ENCODE measurements around the gene ZNF784.

Gene ZNF784

DNA sequence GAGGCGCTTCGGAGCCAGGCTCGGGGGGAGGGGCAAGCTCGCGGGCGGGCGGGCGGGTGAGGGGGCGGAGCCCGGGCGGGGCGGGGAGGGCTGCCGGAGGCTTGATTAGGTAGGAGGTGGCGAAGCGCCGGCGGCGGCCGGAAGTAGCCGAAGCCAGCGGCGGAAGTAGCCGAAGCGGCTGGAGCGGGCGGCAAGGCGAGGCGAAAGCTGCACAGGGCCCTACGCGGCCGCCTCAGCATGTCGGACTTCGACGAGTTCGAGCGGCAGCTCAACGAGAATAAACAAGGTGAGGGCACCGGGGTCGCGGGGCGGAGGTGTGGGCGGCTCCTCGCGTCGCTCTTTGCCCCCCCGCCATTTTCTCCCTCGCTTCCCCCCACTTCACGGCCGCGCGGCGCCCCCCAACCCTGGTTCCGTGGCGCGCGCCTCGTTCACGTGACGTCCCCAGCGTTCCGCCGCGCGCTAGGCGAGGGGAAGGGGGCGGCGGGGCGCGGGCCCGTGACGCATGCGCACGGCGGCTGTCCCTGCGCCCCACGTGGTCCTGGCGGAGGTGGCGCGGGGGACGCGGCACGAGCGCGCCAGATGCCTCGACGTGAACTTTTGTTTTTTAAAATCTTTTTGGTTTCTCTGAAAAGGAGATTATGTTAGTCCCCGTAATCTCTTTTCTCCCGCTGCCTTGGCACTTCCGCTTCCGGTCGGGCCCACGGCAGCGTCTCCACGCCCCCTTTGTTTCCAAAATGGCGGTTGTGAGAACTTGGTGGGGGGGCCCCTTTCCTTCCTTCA is 30.7 kb upstream of the ZNF784 start, which contains the start of gene U2AF2:
Gene U2AF2, plus strand, starts transcription at position 168 of the 780 bp plus-strand sequence. Its CDS starts 70 bp downstream, at position 238.
- Histone ChIP-seq H3K9me3 (replicated peaks; ENCODE audit: low read length) (no peaks in the 10 kb centered on the region), H3K27me3 (ENCODE audit: control insufficient read depth, insufficient read depth, low read length) (no peaks in the 10 kb centered on the region), H3K36me3 (ENCODE audit: insufficient read depth, low read length) (peaks cover 20% of the 10 kb centered on the region), H3K4me3 (ENCODE audit: low read length) (peak within 1 kb of the TSS; percentile 93), H3K4me2 (ENCODE audit: low read length) (peak within 1 kb of the TSS; percentile 98), H3K4me1 (ENCODE audit: control insufficient read depth, insufficient read depth, low read length) (peaks cover 28% of the 10 kb centered on the region), H3K9ac (ENCODE audit: low read depth, low read length) (peak within 1 kb of the TSS; percentile 99)

DNA sequence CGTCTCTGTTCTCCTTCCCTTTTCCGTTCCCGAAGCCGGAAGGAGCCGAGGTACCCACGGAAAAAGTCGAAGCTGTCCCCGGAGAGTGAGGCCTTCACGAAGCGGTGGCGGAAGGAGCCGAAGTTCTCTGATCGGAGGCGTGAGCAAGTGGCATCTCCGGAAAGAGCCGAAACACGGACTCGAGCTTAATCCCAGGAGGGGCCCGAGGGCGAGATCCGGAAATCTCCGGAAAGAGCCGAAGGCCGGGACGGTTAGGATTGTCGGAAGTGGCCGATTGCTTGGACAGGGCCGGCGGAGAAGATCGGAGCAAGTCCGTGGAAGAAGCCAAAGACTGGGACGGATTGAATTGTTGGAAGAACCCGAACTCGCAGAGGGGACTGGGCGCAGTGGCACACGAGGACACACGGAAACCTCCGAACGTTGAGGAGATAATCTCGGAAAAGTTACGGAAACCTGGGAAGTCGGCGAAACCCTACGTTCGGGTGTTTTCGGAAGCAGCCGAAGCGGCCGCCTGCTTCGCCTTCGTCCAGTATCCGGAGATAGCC is 30.0 kb upstream of the ZNF784 start:
- Histone ChIP-seq H3K36me3 (ENCODE audit: insufficient read depth, low read length) (peaks cover 16% of the 10 kb centered on the region), H3K4me3 (ENCODE audit: low read length) (peak overlapping the region; percentile 93), H3K4me1 (ENCODE audit: control insufficient read depth, insufficient read depth, low read length) (peaks cover 29% of the 10 kb centered on the region)

DNA sequence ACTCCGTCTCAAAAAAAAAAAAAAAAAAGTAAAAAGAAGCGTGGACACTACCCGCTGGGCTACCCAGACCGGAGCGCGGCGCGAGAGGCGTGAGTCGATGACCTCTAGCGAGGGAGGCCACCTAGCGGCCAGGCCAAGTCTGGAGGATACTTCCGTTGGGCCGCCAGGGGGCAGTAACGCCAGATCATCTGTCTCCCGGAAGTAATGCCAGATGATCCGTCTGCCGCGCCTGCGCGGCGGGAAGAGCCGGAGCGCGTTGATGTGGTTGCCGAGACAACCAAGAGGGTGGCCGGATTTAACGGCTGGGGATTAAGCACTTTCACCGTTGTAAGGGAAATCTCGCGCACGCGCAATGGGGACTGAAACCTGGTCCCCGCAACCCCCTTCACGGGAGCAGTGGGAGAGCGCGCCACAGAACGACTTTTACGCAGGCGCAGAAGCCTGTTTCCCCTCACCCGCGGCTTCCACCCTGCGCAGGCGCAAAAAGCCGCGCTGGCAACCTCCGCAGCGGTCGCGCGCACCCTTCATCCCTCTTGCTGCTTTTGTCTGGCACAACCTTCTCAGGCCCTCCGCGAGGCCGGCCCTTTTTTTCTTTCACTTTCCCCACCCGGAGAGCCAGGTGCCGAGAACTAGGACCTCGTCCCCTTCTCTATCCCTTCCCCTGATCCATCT is 29.4 kb upstream of the ZNF784 start:
- Histone ChIP-seq H3K4me1 (ENCODE audit: control insufficient read depth, insufficient read depth, low read length) (peaks cover 32% of the 10 kb centered on the region), H3K27me3 (ENCODE audit: control insufficient read depth, insufficient read depth, low read length) (no peaks in the 10 kb centered on the region), H3K36me3 (ENCODE audit: insufficient read depth, low read length) (peaks cover 12% of the 10 kb centered on the region), H3K9me3 (replicated peaks; ENCODE audit: low read length) (no peaks in the 10 kb centered on the region), H3K4me2 (ENCODE audit: low read length) (peak overlapping the region; percentile 98), H3K4me3 (ENCODE audit: low read length) (peak overlapping the region; percentile 93), H3K9ac (ENCODE audit: low read depth, low read length) (peak overlapping the region; percentile 99)

More for the DNA sequence above, 30.0 kb upstream of the ZNF784 start:
- H3K4me2 ChIP-seq (ENCODE audit: low read length) = peak overlapping the region; percentile 98
- H3K9me3 ChIP-seq (replicated peaks; ENCODE audit: low read length) = no peaks in the 10 kb centered on the region
- H3K9ac ChIP-seq (ENCODE audit: low read depth, low read length) = peak overlapping the region; percentile 99
- no peaks in the 10 kb centered on the region for H3K27me3 ChIP-seq (ENCODE audit: control insufficient read depth, insufficient read depth, low read length)

GRCh38 chr19:55652311-55653128 is 28.2 kb upstream of the ZNF784 start:
- no peaks in the 10 kb centered on the region for H3K27me3 ChIP-seq (ENCODE audit: control insufficient read depth, insufficient read depth, low read length)
- H3K4me1 ChIP-seq (ENCODE audit: control insufficient read depth, insufficient read depth, low read length) = peaks cover 26% of the 10 kb centered on the region
- H3K36me3 ChIP-seq (ENCODE audit: insufficient read depth, low read length) = peaks cover 9% of the 10 kb centered on the region
- no peak overlapping the region for H3K4me2 ChIP-seq (ENCODE audit: low read length)
- no peaks in the 10 kb centered on the region for H3K9me3 ChIP-seq (replicated peaks; ENCODE audit: low read length)
- H3K4me3 ChIP-seq (ENCODE audit: low read length) = no peak overlapping the region
- H3K9ac ChIP-seq (ENCODE audit: low read depth, low read length) = no peak overlapping the region

DNA sequence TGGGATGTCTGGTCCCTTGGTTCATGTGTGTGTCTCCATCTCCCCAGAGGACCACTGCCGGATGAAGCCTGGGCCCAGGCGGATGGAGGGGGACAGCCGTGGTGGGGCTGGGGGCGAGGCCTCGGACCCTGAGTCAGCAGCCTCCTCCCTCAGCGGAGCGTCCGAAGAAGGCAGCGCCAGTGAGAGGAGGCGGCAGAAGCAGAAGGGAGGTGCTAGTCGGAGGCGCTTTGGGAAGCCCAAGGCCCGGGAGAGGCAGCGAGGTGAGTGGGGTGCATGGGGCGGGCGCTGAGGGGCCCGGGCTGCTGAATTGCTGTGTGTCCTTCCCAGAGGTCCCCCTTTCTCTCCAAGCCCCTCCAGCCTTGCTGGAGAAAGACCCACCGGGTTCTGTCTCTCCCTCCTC is 26.9 kb upstream of the ZNF784 start:
- Histone ChIP-seq H3K36me3 (ENCODE audit: insufficient read depth, low read length) (peaks cover 9% of the 10 kb centered on the region), H3K9me3 (replicated peaks; ENCODE audit: low read length) (no peaks in the 10 kb centered on the region), H3K4me2 (ENCODE audit: low read length) (no peak overlapping the region), H3K27me3 (ENCODE audit: control insufficient read depth, insufficient read depth, low read length) (no peaks in the 10 kb centered on the region), H3K4me3 (ENCODE audit: low read length) (no peak overlapping the region), H3K9ac (ENCODE audit: low read depth, low read length) (no peak overlapping the region), H3K4me1 (ENCODE audit: control insufficient read depth, insufficient read depth, low read length) (peaks cover 20% of the 10 kb centered on the region)

- Histone ChIP-seq H3K9me3 (replicated peaks; ENCODE audit: low read length) (no peaks in the 10 kb centered on the region), H3K9ac (ENCODE audit: low read depth, low read length) (no peak overlapping the region), H3K4me3 (ENCODE audit: low read length) (no peak overlapping the region), H3K4me1 (ENCODE audit: control insufficient read depth, insufficient read depth, low read length) (peaks cover 18% of the 10 kb centered on the region), H3K27me3 (ENCODE audit: control insufficient read depth, insufficient read depth, low read length) (no peaks in the 10 kb centered on the region), H3K4me2 (ENCODE audit: low read length) (no peak overlapping the region), H3K36me3 (ENCODE audit: insufficient read depth, low read length) (peaks cover 9% of the 10 kb centered on the region)
These were observed 26.4 kb upstream of the ZNF784 start for GRCh38 chr19:55650602-55651230.

- Histone ChIP-seq H3K4me1 (ENCODE audit: control insufficient read depth, insufficient read depth, low read length) (peaks cover 22% of the 10 kb centered on the region), H3K27me3 (ENCODE audit: control insufficient read depth, insufficient read depth, low read length) (no peaks in the 10 kb centered on the region), H3K36me3 (ENCODE audit: insufficient read depth, low read length) (peaks cover 14% of the 10 kb centered on the region), H3K4me3 (ENCODE audit: low read length) (no peak overlapping the region), H3K9ac (ENCODE audit: low read depth, low read length) (no peak overlapping the region), H3K9me3 (replicated peaks; ENCODE audit: low read length) (no peaks in the 10 kb centered on the region), H3K4me2 (ENCODE audit: low read length) (no peak overlapping the region)
These were observed 25.8 kb upstream of the ZNF784 start for GRCh38 chr19:55650126-55650557.

- H3K36me3 ChIP-seq (ENCODE audit: insufficient read depth, low read length) = peaks cover 21% of the 10 kb centered on the region
- peaks cover 28% of the 10 kb centered on the region for H3K4me1 ChIP-seq (ENCODE audit: control insufficient read depth, insufficient read depth, low read length)
- H3K27me3 ChIP-seq (ENCODE audit: control insufficient read depth, insufficient read depth, low read length) = no peaks in the 10 kb centered on the region
- peak overlapping the region; percentile 86 for H3K9ac ChIP-seq (ENCODE audit: low read depth, low read length)
- H3K9me3 ChIP-seq (replicated peaks; ENCODE audit: low read length) = no peaks in the 10 kb centered on the region
- peak overlapping the region; percentile 99 for H3K4me2 ChIP-seq (ENCODE audit: low read length)
- peak overlapping the region; percentile 92 for H3K4me3 ChIP-seq (ENCODE audit: low read length)
These were observed 25.1 kb upstream of the ZNF784 start for GRCh38 chr19:55649268-55650125.

DNA sequence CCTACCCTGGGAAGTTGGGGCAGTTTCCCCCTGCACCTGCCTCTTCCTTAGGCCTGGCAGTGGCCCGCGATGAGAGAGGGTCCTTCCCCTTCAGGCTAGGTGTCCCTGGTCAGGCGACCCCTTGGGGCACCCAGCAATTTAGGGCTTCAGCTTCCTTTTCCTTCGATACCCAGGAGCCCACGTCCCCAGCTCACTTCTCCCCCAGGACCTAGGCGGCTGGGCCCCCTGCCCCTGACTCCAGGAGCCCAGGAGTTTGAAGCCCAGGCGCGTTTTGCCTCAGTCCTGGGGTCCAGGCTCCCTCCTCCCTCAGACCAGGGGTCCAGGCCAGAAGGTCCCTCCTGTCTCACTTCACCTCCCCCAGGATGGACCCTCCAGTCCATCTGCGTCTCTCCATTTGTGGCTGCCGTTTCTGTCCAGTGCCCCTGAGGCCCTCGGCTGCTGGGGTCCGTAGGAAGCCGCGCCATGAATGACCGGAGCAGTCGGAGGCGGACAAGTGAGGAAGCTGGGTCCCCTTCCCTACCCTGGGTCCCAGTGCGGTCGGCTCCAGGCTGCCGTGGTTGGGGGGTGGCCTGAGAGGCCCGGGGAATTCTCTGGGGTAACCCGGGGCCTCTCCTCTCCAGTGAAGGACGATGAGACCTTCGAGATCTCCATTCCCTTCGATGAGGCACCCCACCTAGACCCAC is 24.4 kb upstream of the ZNF784 start:
- H3K4me2 ChIP-seq (ENCODE audit: low read length) = peak overlapping the region; percentile 99
- peak overlapping the region; percentile 92 for H3K4me3 ChIP-seq (ENCODE audit: low read length)
- peaks cover 32% of the 10 kb centered on the region for H3K4me1 ChIP-seq (ENCODE audit: control insufficient read depth, insufficient read depth, low read length)
- H3K9me3 ChIP-seq (replicated peaks; ENCODE audit: low read length) = no peaks in the 10 kb centered on the region
- no peaks in the 10 kb centered on the region for H3K27me3 ChIP-seq (ENCODE audit: control insufficient read depth, insufficient read depth, low read length)
- H3K36me3 ChIP-seq (ENCODE audit: insufficient read depth, low read length) = peaks cover 21% of the 10 kb centered on the region
- peak overlapping the region; percentile 86 for H3K9ac ChIP-seq (ENCODE audit: low read depth, low read length)

Data from skeletal muscle satellite cell (primary cell).